H9 (cell line): ENCODE measurements around the gene ECD. TPM values are rescaled to one million over a fixed set of nuclear protein-coding genes. Genes with fewer than 3 reads are reported as not detected.

Experiments used
- DNase-seq: peaks from one replicate; pipeline ENCODE4 v3.0.0-alpha.2; 2017
- H2AFZ ChIP-seq: one replicate; pipeline ENCODE4 v1.6.1; 2013; ENCODE audit warnings: mild to moderate bottlenecking, low read length, control low read depth, moderate library complexity
- H2AK5ac ChIP-seq: 2 replicates; pipeline ENCODE4 v1.6.1; 2013; ENCODE audit warnings: low read length, control low read depth, mixed read lengths; ENCODE audit not compliant: insufficient read length
- H2BK120ac ChIP-seq: one replicate; pipeline ENCODE4 v1.6.1; 2013; ENCODE audit warnings: low read depth, mild to moderate bottlenecking, low read length, control low read depth, inconsistent platforms; ENCODE audit not compliant: poor library complexity, severe bottlenecking
- H2BK12ac ChIP-seq: 2 replicates; pipeline ENCODE4 v1.6.1; 2013; ENCODE audit warnings: low read length, control low read depth, mixed read lengths, low read depth; ENCODE audit not compliant: insufficient read length
- H2BK15ac ChIP-seq: 2 replicates; pipeline ENCODE4 v1.6.1; 2013; ENCODE audit warnings: low read depth, low read length, control low read depth
- H2BK20ac ChIP-seq: one replicate; pipeline ENCODE4 v1.6.1; 2013; ENCODE audit warnings: low read depth, mild to moderate bottlenecking, low read length, control low read depth, inconsistent platforms; ENCODE audit not compliant: poor library complexity, severe bottlenecking
- H2BK5ac ChIP-seq: 2 replicates; pipeline ENCODE4 v1.6.1; 2013; ENCODE audit warnings: low read length, control low read depth, mixed read lengths; ENCODE audit not compliant: insufficient read length
- H3K14ac ChIP-seq: 2 replicates; pipeline ENCODE4 v1.6.1; 2013; ENCODE audit warnings: low read length, control low read depth; ENCODE audit not compliant: insufficient read depth
- H3K18ac ChIP-seq: 2 replicates; pipeline ENCODE4 v1.6.1; 2013; ENCODE audit warnings: low read depth, mild to moderate bottlenecking, mixed read lengths, low read length, control low read depth; ENCODE audit not compliant: insufficient read length
- H3K23ac ChIP-seq: 2 replicates; pipeline ENCODE4 v1.6.1; 2013; ENCODE audit warnings: low read length, control low read depth, mixed read lengths, low read depth; ENCODE audit not compliant: insufficient read length
- H3K23me2 ChIP-seq: 2 replicates; pipeline ENCODE4 v1.6.1; 2013; ENCODE audit warnings: low read depth, mild to moderate bottlenecking, mixed read lengths, low read length, control low read depth; ENCODE audit not compliant: insufficient read length, poor library complexity, severe bottlenecking
- H3K27ac ChIP-seq: 2 replicates; pipeline ENCODE4 v1.5.1; 2013; ENCODE audit warnings: low read length, control low read depth, mixed read lengths, low read depth; ENCODE audit not compliant: insufficient read length
- H3K27me3 ChIP-seq: 2 replicates; pipeline ENCODE4 v1.6.1; 2013; ENCODE audit warnings: low read length, control low read depth, inconsistent platforms; ENCODE audit not compliant: insufficient read depth
- H3K4ac ChIP-seq: 2 replicates; pipeline ENCODE4 v1.6.1; 2013; ENCODE audit warnings: low read depth, mild to moderate bottlenecking, control low read depth, inconsistent platforms, low read length, moderate library complexity
- H3K4me1 ChIP-seq: 2 replicates; pipeline ENCODE4 v1.6.1; 2013; ENCODE audit warnings: low read length, control low read depth, inconsistent platforms; ENCODE audit not compliant: insufficient read depth
- H3K4me2 ChIP-seq: 2 replicates; pipeline ENCODE4 v1.6.1; 2013; ENCODE audit warnings: low read length, control low read depth, mixed read lengths; ENCODE audit not compliant: insufficient read length, insufficient read depth
- H3K56ac ChIP-seq: 2 replicates; pipeline ENCODE4 v1.6.1; 2013; ENCODE audit warnings: low read depth, mild to moderate bottlenecking, mixed read lengths, low read length, control low read depth; ENCODE audit not compliant: insufficient read length
- H3K79me1 ChIP-seq: 2 replicates; pipeline ENCODE4 v1.6.1; 2013; ENCODE audit warnings: low read depth, mild to moderate bottlenecking, moderate library complexity, low read length, control low read depth, inconsistent platforms; ENCODE audit not compliant: insufficient read depth, poor library complexity, severe bottlenecking
- H3K79me2 ChIP-seq: 2 replicates; pipeline ENCODE4 v1.6.1; 2013; ENCODE audit warnings: low read length, control low read depth, inconsistent platforms; ENCODE audit not compliant: insufficient read depth
- H3K9ac ChIP-seq: 2 replicates; pipeline ENCODE4 v1.6.1; 2013; ENCODE audit warnings: low read length, control low read depth, mixed read lengths; ENCODE audit not compliant: insufficient read length; ENCODE audit errors: extremely low read depth
- H3K9me3 ChIP-seq: one replicate; pipeline ENCODE4 v1.6.1; 2013; ENCODE audit warnings: low read depth, low read length, inconsistent platforms; ENCODE audit not compliant: control insufficient read depth
- H3T11ph ChIP-seq: one replicate; pipeline ENCODE4 v1.6.1; 2013; ENCODE audit warnings: mild to moderate bottlenecking, low read length, control low read depth, inconsistent platforms
- H4K20me1 ChIP-seq: one replicate; pipeline ENCODE4 v1.6.1; 2013; ENCODE audit not compliant: control insufficient read depth, insufficient read length, insufficient read depth
- H4K5ac ChIP-seq: 2 replicates; pipeline ENCODE4 v1.6.1; 2013; ENCODE audit warnings: low read depth, mild to moderate bottlenecking, mixed read lengths, low read length, control low read depth; ENCODE audit not compliant: insufficient read length
- H4K8ac ChIP-seq: replicated peaks from 2 replicates; pipeline ENCODE4 v1.6.1; 2013; ENCODE audit warnings: low read length, control low read depth, mixed read lengths, low read depth; ENCODE audit not compliant: insufficient read length
- H4K91ac ChIP-seq: 2 replicates; pipeline ENCODE4 v1.6.1; 2013; ENCODE audit warnings: low read depth, mild to moderate bottlenecking, moderate library complexity, mixed read lengths, low read length, control low read depth; ENCODE audit not compliant: insufficient read length
- H3K27ac Mint-ChIP-seq, 3 experiments: 2 replicates in 2 of 3; 3 replicates in 1 of 3; pipeline ENCODE4 v1.8.0; 2020 to 2021; ENCODE audit warnings: mixed read lengths in 3 of 3, mild to moderate bottlenecking in 1 of 3, moderate library complexity in 1 of 3
- H3K27me3 Mint-ChIP-seq: 2 replicates; pipeline ENCODE4 v1.8.0; 2021; ENCODE audit warnings: low read depth, mild to moderate bottlenecking, moderate library complexity, mixed read lengths
- H3K36me3 Mint-ChIP-seq, 3 experiments: 2 replicates in 2 of 3; 3 replicates in 1 of 3; pipeline ENCODE4 v1.8.0; 2020 to 2021; ENCODE audit warnings: low read depth in 3 of 3, mixed read lengths in 3 of 3; ENCODE audit not compliant: insufficient read depth in 1 of 3
- H3K4me1 Mint-ChIP-seq, 2 experiments: 2 replicates each; pipeline ENCODE4 v1.8.0; 2020; ENCODE audit warnings: mixed read lengths in 2 of 2
- H3K4me3 Mint-ChIP-seq, 2 experiments: 2 replicates in 1 of 2; 3 replicates in 1 of 2; pipeline ENCODE4 v1.8.0; 2020 to 2021; ENCODE audit warnings: mild to moderate bottlenecking in 2 of 2, mixed read lengths in 2 of 2, moderate library complexity in 1 of 2
- H3K9me3 Mint-ChIP-seq, 2 experiments: 2 replicates in 1 of 2; 3 replicates in 1 of 2; pipeline ENCODE4 v1.8.0; 2020; ENCODE audit warnings: mild to moderate bottlenecking in 2 of 2, mixed read lengths in 2 of 2, moderate library complexity in 1 of 2
- CTCF ChIP-seq: fragments of 200-600 bp; sonication (generic); conservative IDR thresholded peaks from 3 replicates; pipeline ENCODE4 v1.8.0; 2021; ENCODE audit warnings: antibody characterized with exemption, mild to moderate bottlenecking
- WGBS: extraction: QIAGEN DNeasy Blood & Tissue Kit; methylation state at CpG from one replicate; pipeline ENCODE4 v1.1.7; 2013; ENCODE audit warnings: missing lambda C conversion rate, low lambda C conversion rate, mixed read lengths; ENCODE audit not compliant: insufficient read length; ENCODE audit errors: extremely low coverage; 5-methylcytosine and 5-hydroxymethylcytosine counted together
- total RNA-seq: library from RNA; stranded (reverse); gene quantifications from 2 replicates; pipeline ENCODE4 v1.2.1, GENCODE V29; 2021

The ECD gene
- total RNA-seq, 1 experiment from 2014 or later, result 41.6 TPM

- Histone ChIP-seq H3K4me2 (no peak overlapping the region), H3K79me1 (peaks cover 2% of the 10 kb centered on the region), H4K5ac (no peak overlapping the region), H3K27me3 (no peaks in the 10 kb centered on the region), H2BK12ac (no peak overlapping the region), H3K9me3 (no peaks in the 10 kb centered on the region), H3K14ac (no peak overlapping the region), H2BK5ac (no peak overlapping the region), H3K4ac (no peak overlapping the region), H3K4me1 (no peaks in the 10 kb centered on the region), H4K20me1 (no peaks in the 10 kb centered on the region), H2BK20ac (no peak overlapping the region), H4K8ac (no peak overlapping the region), H2BK120ac (no peak overlapping the region), H3T11ph (no peak overlapping the region), H2AFZ (no peak overlapping the region), H2AK5ac (no peak overlapping the region), H3K23me2 (no peaks in the 10 kb centered on the region), H3K79me2 (peaks cover 2% of the 10 kb centered on the region; the same call in 1 of the 2 replicates), H3K23ac (no peak overlapping the region), H3K56ac (no peak overlapping the region), H2BK15ac (no peak overlapping the region), H4K91ac (no peak overlapping the region), H3K9ac (no peak overlapping the region), H3K27ac (no peak overlapping the region), H3K18ac (no peak overlapping the region)
- Mint-ChIP-seq H3K36me3 (peaks cover 22 to 48% (median 41%) of the 10 kb centered on the region in 3 experiments; a peak in 6 of 7 replicates), H3K9me3 (no peaks in the 10 kb centered on the region), H3K27me3 (no peaks in the 10 kb centered on the region), H3K4me3 (no peak overlapping the region), H3K4me1 (peaks cover 0 to 3% of the 10 kb centered on the region in 2 experiments; a peak in 1 of 4 replicates), H3K27ac (no peak overlapping the region)
- WGBS, result no CpG with 5 or more reads among the region's 1 CpG
- DNase-seq, result no peak
- TF ChIP-seq CTCF, result no peak
Measured at GRCh38 chr10:73161079-73161478, 6.7 kb downstream of the ECD start.
